Endothelial cell of umbilical vein (primary cell): ENCODE measurements around the gene FCN2. TPM values are rescaled to one million over a fixed set of nuclear protein-coding genes. Genes with fewer than 3 reads are reported as not detected.

ENCODE experiments used
- BruUV-seq: library from RNA; stranded (reverse); fragments of 400-500 nt; replicated peaks from 2 replicates; lab custom pipeline; 2021; lab: Mats Ljungman, UMichigan
- CTCF ChIA-PET: fragments of 300-600, 350-600 bp; sonication (Branson Sonifier 250); formaldehyde crosslinking; loops from one replicate; lab custom pipeline; 2021; ENCODE audit warnings: antibody characterized with exemption, inconsistent platforms; lab: Charles Lee
- POLR2A ChIA-PET: fragments of 300-600, 350-600 bp; sonication (Branson Sonifier 250); formaldehyde crosslinking; loops from one replicate; lab custom pipeline; 2021; ENCODE audit warnings: antibody characterized with exemption, inconsistent platforms; lab: Charles Lee
- DNase-seq: peaks from one replicate; pipeline ENCODE4 v3.0.0-alpha.2; 2011; ENCODE audit warnings: low read depth, low spot score
- FAIRE-seq: peaks from 2 replicates; lab custom pipeline; 2011; peaks lifted over from hg19 to GRCh38; lab: Jason Lieb, UNC
- H2AFZ ChIP-seq: 2 replicates; pipeline ENCODE4 v1.6.0; 2012; ENCODE audit warnings: low read depth, low read length, control low read depth, inconsistent platforms
- H3K27ac ChIP-seq: 2 replicates; pipeline ENCODE4 v1.5.1; 2011; ENCODE audit warnings: low read depth, mild to moderate bottlenecking, control low read depth, low read length, moderate library complexity; ENCODE audit not compliant: insufficient read depth
- H3K27me3 ChIP-seq, 2 experiments: 2 replicates each; pipeline versions ENCODE4 v1.6.0 to v1.6.1; 2011; ENCODE audit warnings: low read length in 2 of 2, mixed read lengths in 1 of 2; ENCODE audit not compliant: control insufficient read depth in 2 of 2, insufficient read depth in 2 of 2
- H3K36me3 ChIP-seq, 2 experiments: 2 replicates in 1 of 2; 3 replicates in 1 of 2; pipeline ENCODE4 v1.5.1; 2011; ENCODE audit warnings: low read length in 2 of 2, mild to moderate bottlenecking in 1 of 2, moderate library complexity in 1 of 2; ENCODE audit not compliant: control insufficient read depth in 2 of 2, insufficient read depth in 2 of 2; ENCODE audit errors: extremely low read depth in 1 of 2
- H3K4me1 ChIP-seq: 3 replicates; pipeline ENCODE4 v1.5.1; 2011; ENCODE audit warnings: mild to moderate bottlenecking, low read length; ENCODE audit not compliant: control insufficient read depth, insufficient read depth; ENCODE audit errors: extremely low read depth
- H3K4me2 ChIP-seq: 2 replicates; pipeline ENCODE4 v1.6.1; 2011; ENCODE audit warnings: low read length, control low read depth, mixed read lengths; ENCODE audit not compliant: insufficient read depth
- H3K4me3 ChIP-seq, 3 experiments: fragments of 200-600 bp in 1 of 3; sonication (generic), shearing (Covaris generic) in 1 of 3; replicated peaks in 1 of 3; 2 replicates each; pipeline ENCODE4 v1.5.1; 2011 to 2016; ENCODE audit warnings: control low read depth in 3 of 3, low read length in 3 of 3, mild to moderate bottlenecking in 2 of 3, inconsistent platforms in 1 of 3, low read depth in 1 of 3, moderate library complexity in 1 of 3; ENCODE audit not compliant: insufficient read depth in 1 of 3
- H3K79me2 ChIP-seq: 2 replicates; pipeline ENCODE4 v1.6.0; 2012; ENCODE audit warnings: low read length, inconsistent platforms; ENCODE audit not compliant: control insufficient read depth, insufficient read depth
- H3K9ac ChIP-seq: replicated peaks from 2 replicates; pipeline ENCODE3; 2011; ENCODE audit warnings: low read length, control low read depth; ENCODE audit not compliant: insufficient read depth; ENCODE audit errors: extremely low read depth
- H3K9me1 ChIP-seq: replicated peaks from 3 replicates; pipeline ENCODE4 v1.6.0; 2011; ENCODE audit warnings: mild to moderate bottlenecking, low read length; ENCODE audit not compliant: control insufficient read depth, insufficient read depth; ENCODE audit errors: extremely low read depth
- H3K9me3 ChIP-seq: replicated peaks from 2 replicates; pipeline ENCODE4 v1.5.1; 2012; ENCODE audit warnings: low read length, inconsistent platforms; ENCODE audit not compliant: control insufficient read depth, insufficient read depth
- H4K20me1 ChIP-seq: replicated peaks from 2 replicates; pipeline ENCODE3; 2011; ENCODE audit warnings: mild to moderate bottlenecking, low read length; ENCODE audit not compliant: control insufficient read depth, insufficient read depth; ENCODE audit errors: extremely low read depth
- EZH2 ChIP-seq: IDR thresholded peaks from 2 replicates; pipeline ENCODE4 v1.6.1; 2012; ENCODE audit warnings: borderline replicate concordance, low read depth, mild to moderate bottlenecking, moderate library complexity, low read length, inconsistent platforms; ENCODE audit not compliant: severe bottlenecking
- FOS ChIP-seq: IDR thresholded peaks from 2 replicates; pipeline ENCODE4 v1.6.1; 2011; ENCODE audit warnings: mild to moderate bottlenecking, low read length, moderate library complexity, borderline replicate concordance; ENCODE audit not compliant: insufficient read depth
- GATA2 ChIP-seq: IDR thresholded peaks from 2 replicates; pipeline ENCODE4 v1.7.0; 2011; ENCODE audit warnings: low read depth, mild to moderate bottlenecking, moderate library complexity, mixed read lengths, low read length; ENCODE audit not compliant: insufficient read length, insufficient read depth
- JUN ChIP-seq: IDR thresholded peaks from 2 replicates; pipeline ENCODE4 v1.6.1; 2011; ENCODE audit warnings: borderline replicate concordance, low read depth; ENCODE audit not compliant: insufficient read length, insufficient read depth
- MYC ChIP-seq: IDR thresholded peaks from one replicate; pipeline ENCODE4 v1.6.1; 2011; ENCODE audit warnings: mild to moderate bottlenecking, low read depth, low read length
- POLR2A ChIP-seq: IDR thresholded peaks from 2 replicates; pipeline ENCODE4 v1.6.1; 2012; ENCODE audit warnings: low read depth, mild to moderate bottlenecking, control low read depth, low read length
- POLR2AphosphoS5 ChIP-seq: IDR thresholded peaks from 2 replicates; pipeline ENCODE4 v1.6.1; 2012; ENCODE audit warnings: low read depth, mild to moderate bottlenecking, control low read depth, low read length, moderate library complexity; ENCODE audit not compliant: insufficient read depth
- dilution Hi-C: fragments of 300-500 bp; cut with MboI; formaldehyde crosslinking; loops from one replicate; pipeline ENCODE4 v1.15.0; 2019; ENCODE audit warnings: low sequenced_read_pairs; ENCODE audit not compliant: extremely low pct_ligation_motif_present
- intact Hi-C: fragments of 100-400 bp; cut with micrococcal nuclease; formaldehyde crosslinking; loops from one replicate; pipeline ENCODE4 v1.10.0; 2022
- polyA plus RNA-seq, 4 experiments: library from polyadenylated mRNA; depleted of rRNA in 3 of 4; stranded (reverse) in 3 of 4; unstranded in 1 of 4; fragments of >200 nt; gene quantifications; 2 replicates each; pipeline versions ENCODE4 v1.2.1 to v1.2.3, GENCODE V29; 2011 to 2012; ENCODE audit warnings: missing spikeins in 1 of 4
- total RNA-seq: library from RNA; stranded (reverse); gene quantifications from 2 replicates; pipeline ENCODE4 v1.2.3, GENCODE V29; 2021
- TF ChIP-seq, protein P1 (sequence below), 2 donors: IDR thresholded peaks; 1 replicate in 1 of 2; 2 replicates in 1 of 2; pipeline ENCODE4 v1.5.1; 2011; ENCODE audit warnings: low read length in 2 of 2, mild to moderate bottlenecking in 2 of 2, moderate library complexity in 2 of 2, control low read depth in 1 of 2, inconsistent platforms in 1 of 2, low read depth in 1 of 2; ENCODE audit not compliant: insufficient read depth in 1 of 2; ENCODE audit errors: extremely low read depth in 1 of 2
- TF ChIP-seq, protein P2 (sequence below): IDR thresholded peaks from 2 replicates; pipeline ENCODE4 v1.6.1; 2011; ENCODE audit not compliant: insufficient read depth, insufficient read length

The FCN2 gene
- total and polyA plus RNA-seq, 2 donors (not counting 3 experiments of a cell fraction or from before 2014, with no cell fraction given) = not detected

DNA sequence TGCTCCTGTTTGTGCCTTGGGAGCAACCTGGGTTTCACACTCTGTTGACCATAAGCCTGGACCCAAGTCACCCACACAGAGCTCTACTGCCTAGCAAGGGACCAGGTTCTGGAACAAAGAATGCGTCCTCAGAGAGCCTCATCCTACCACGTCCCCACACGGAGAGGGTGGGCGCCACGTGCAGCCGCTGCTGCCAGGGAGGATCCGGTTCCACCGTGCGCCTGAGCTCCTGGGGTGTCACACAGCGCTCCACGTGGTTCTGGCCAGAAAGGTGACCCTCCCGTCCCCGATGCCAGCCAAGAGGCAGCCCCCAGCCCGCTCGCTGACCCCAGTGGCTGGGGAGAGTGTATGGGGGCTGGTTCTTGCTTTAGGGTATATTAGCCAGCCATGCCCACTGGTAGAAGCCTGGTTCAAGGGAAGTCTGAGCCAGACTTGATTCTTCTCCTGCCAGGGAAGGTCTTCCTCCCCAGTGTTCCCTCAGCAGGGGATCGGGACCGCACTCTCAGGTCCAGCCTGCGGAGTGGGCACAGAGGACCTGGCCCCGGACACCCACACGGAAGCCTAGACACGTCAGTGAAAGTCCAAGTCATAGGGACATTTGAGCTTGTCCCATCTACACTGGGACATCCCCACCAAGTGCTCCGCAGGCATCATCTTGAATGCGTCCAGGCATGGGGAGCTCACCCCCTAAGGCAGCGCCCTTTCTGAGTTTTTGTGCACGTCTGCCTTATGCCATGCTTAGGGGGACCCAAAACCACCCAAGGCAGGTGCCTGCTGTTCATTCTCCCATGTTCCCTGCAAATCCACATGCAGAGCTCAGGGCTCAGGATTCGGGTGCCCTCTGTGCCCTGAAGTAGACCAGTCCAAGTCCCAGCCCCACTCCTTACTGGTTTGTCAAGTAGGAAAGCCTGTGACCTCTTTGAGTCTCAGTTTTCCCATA, 34.7 kb downstream of the FCN2 start:
- Histone ChIP-seq H3K9me1 (no peaks in the 10 kb centered on the region), H3K4me1 (no peaks in the 10 kb centered on the region), H4K20me1 (no peaks in the 10 kb centered on the region), H3K9me3 (no peaks in the 10 kb centered on the region), H3K36me3 (no peaks in the 10 kb centered on the region), H3K9ac (no peak overlapping the region), H3K4me3 (no peak overlapping the region), H3K4me2 (no peak overlapping the region), H3K27ac (no peak overlapping the region), H3K27me3 (no peaks in the 10 kb centered on the region), H3K79me2 (no peaks in the 10 kb centered on the region), H2AFZ (no peak overlapping the region)
- dilution Hi-C loops (no loop called here), intact Hi-C loops (no loop called here)
- FAIRE-seq = no peak
- TF ChIP-seq, protein P1, sequence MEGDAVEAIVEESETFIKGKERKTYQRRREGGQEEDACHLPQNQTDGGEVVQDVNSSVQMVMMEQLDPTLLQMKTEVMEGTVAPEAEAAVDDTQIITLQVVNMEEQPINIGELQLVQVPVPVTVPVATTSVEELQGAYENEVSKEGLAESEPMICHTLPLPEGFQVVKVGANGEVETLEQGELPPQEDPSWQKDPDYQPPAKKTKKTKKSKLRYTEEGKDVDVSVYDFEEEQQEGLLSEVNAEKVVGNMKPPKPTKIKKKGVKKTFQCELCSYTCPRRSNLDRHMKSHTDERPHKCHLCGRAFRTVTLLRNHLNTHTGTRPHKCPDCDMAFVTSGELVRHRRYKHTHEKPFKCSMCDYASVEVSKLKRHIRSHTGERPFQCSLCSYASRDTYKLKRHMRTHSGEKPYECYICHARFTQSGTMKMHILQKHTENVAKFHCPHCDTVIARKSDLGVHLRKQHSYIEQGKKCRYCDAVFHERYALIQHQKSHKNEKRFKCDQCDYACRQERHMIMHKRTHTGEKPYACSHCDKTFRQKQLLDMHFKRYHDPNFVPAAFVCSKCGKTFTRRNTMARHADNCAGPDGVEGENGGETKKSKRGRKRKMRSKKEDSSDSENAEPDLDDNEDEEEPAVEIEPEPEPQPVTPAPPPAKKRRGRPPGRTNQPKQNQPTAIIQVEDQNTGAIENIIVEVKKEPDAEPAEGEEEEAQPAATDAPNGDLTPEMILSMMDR (IDR thresholded peaks at IDR 0.05; ENCODE audit: extremely low read depth in 1 of 2, insufficient read depth in 1 of 2, low read depth in 1 of 2, low read length in 2 of 2) = no peak
- TF ChIP-seq GATA2 = no peak
- TF ChIP-seq POLR2AphosphoS5 = no peak
- no peak for TF ChIP-seq MYC
- TF ChIP-seq, protein P2, sequence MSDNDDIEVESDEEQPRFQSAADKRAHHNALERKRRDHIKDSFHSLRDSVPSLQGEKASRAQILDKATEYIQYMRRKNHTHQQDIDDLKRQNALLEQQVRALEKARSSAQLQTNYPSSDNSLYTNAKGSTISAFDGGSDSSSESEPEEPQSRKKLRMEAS = no peak
- no peak for TF ChIP-seq POLR2A
- no peak for TF ChIP-seq EZH2
- TF ChIP-seq JUN = no peak
- TF ChIP-seq FOS = no peak
- POLR2A ChIA-PET = no interaction called here
- no peak for DNase-seq
- CTCF ChIA-PET = no interaction called here
- BruUV-seq = no TSS peak
